ENCODE measurements around the gene GIPC2. TPM values are rescaled to one million over a fixed set of nuclear protein-coding genes. Genes with fewer than 3 reads are reported as not detected.

GIPC2 gene
- total and polyA plus RNA-seq, 2 of the 4 experiments (the other 2 are of a cell fraction): 0.07 to 0.18 TPM

DNA sequence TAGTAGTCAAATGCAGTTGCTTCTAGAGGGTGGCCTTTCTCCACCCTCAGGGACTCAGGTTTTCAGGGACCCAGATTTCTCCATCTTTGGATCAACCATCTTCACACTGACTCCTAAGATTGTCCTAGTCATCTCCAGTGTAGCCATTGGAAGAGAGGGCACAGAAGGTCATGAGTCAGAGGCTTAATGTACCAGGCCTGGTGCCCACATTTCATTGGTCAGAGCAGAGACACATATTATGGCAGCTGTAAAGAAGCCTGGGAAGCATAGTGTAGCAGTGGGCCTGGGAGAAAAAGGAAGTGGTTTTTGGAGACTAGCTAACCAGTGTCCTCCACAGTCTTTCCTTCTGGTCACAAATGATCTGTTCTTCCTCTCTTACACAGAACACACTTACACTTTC is 122.5 kb downstream of the GIPC2 start:
- H3K79me1 ChIP-seq (ENCODE audit: low read depth in 1 of 2, low read length in 2 of 2): no peaks in the 10 kb centered on the region
- no peak overlapping the region for H4K91ac ChIP-seq (ENCODE audit: insufficient read depth, low read depth, low read length)
- H3K4me1 ChIP-seq (ENCODE audit: control insufficient read depth, insufficient read depth, low read length): peaks cover 7% of the 10 kb centered on the region
- no peaks in the 10 kb centered on the region for H3K36me3 ChIP-seq (ENCODE audit: control insufficient read depth, insufficient read depth, low read length)
- H3K27me3 ChIP-seq (ENCODE audit: control insufficient read depth, insufficient read depth, low read length): no peaks in the 10 kb centered on the region
- TF ChIP-seq MAFK (IDR thresholded peaks at IDR 0.05; ENCODE audit: low read depth, low read length): no peak
- TF ChIP-seq BHLHE40 (IDR thresholded peaks at IDR 0.05; ENCODE audit: low read depth, low read length): no peak
- TF ChIP-seq NFE2L2 (IDR thresholded peaks at IDR 0.05; ENCODE audit: low read depth, low read length): no peak
- H2BK120ac ChIP-seq (ENCODE audit: low read depth, low read length): no peak overlapping the region
- peaks cover 3% of the 10 kb centered on the region for H3K9me1 ChIP-seq (ENCODE audit: insufficient read depth, low read length)
- DNase-seq (peak; percentile 35), ATAC-seq (ENCODE audit: low read depth) (peak; percentile 31; the same call in 1 of the 2 replicates)
- 0 out of 2 replicates have a peak overlapping the region, but pooled peaks have one; percentile 21 for H3K14ac ChIP-seq (replicated peaks; ENCODE audit: low read depth, low read length)
- in situ Hi-C loops (cut with MboI; ENCODE audit: low sequenced_read_pairs): no loop called here
- ChIA-PET POLR2A (ENCODE audit: unreplicated experiment) (no interaction called here), CTCF (no interaction called here)
- H3K56ac ChIP-seq (ENCODE audit: extremely low read depth, insufficient read depth, low read length): no peak overlapping the region
- H3K27ac ChIP-seq (ENCODE audit: insufficient read depth, low read length): no peak overlapping the region
- no peak overlapping the region for H2BK5ac ChIP-seq (ENCODE audit: low read depth, low read length, poor library complexity, severe bottlenecking)
- no peaks in the 10 kb centered on the region for H3K9me3 ChIP-seq (ENCODE audit: control insufficient read depth, insufficient read depth, low read length)
- H4K5ac ChIP-seq (ENCODE audit: low read depth, low read length): no peak overlapping the region
- dilution Hi-C loops (cut with HindIII; ENCODE audit: low sequenced_read_pairs, unreplicated experiment): no loop called here
- BruUV-seq (replicated peaks): no TSS peak
- 0 out of 2 replicates have a peak overlapping the region, but pooled peaks have one; percentile 9 for H3K23ac ChIP-seq (ENCODE audit: low read depth, low read length)
- H2AK5ac ChIP-seq (ENCODE audit: low read depth, low read length): no peak overlapping the region
- H3K9ac ChIP-seq (ENCODE audit: low read depth, low read length): no peak overlapping the region
- no peak overlapping the region for H2BK20ac ChIP-seq (ENCODE audit: low read depth, low read length)
- no peak overlapping the region for H4K8ac ChIP-seq (ENCODE audit: low read depth in 2 of 2, low read length in 2 of 2)
- intact Hi-C loops (cut with micrococcal nuclease): no loop called here
- peak overlapping the region; percentile 73 for H2AFZ ChIP-seq (replicated peaks; ENCODE audit: low read length, poor library complexity)
- H4K20me1 ChIP-seq (ENCODE audit: insufficient read depth, low read length): no peaks in the 10 kb centered on the region
- no peak overlapping the region for H3K4me2 ChIP-seq (ENCODE audit: low read depth, low read length)
- no peak overlapping the region for H3K4ac ChIP-seq (ENCODE audit: low read depth, low read length)
- H2AK9ac ChIP-seq (replicated peaks; ENCODE audit: low read depth, low read length, poor library complexity): no peak overlapping the region
- H3K18ac ChIP-seq (ENCODE audit: low read depth, low read length): no peak overlapping the region
- H2BK15ac ChIP-seq (ENCODE audit: low read depth, low read length): no peak overlapping the region
- H3K4me3 ChIP-seq (ENCODE audit: insufficient read depth, low read depth, low read length): no peak overlapping the region

All from IMR-90 (cell line).